Neural progenitor cell (in vitro differentiated cells): ENCODE measurements around the gene GP5.

Experiments used
- EZH2 ChIP-seq: fragments of 200-600 bp; sonication (generic); IDR thresholded peaks from 2 replicates; pipeline ENCODE4 v1.6.1; 2017; ENCODE audit warnings: antibody characterized with exemption, mild to moderate bottlenecking, moderate library complexity
- TF ChIP-seq, protein P1 (sequence below): fragments of 200-600 bp; sonication (generic); IDR thresholded peaks from 2 replicates; pipeline ENCODE4 v1.5.1; 2017; ENCODE audit warnings: antibody characterized with exemption, mild to moderate bottlenecking

DNA sequence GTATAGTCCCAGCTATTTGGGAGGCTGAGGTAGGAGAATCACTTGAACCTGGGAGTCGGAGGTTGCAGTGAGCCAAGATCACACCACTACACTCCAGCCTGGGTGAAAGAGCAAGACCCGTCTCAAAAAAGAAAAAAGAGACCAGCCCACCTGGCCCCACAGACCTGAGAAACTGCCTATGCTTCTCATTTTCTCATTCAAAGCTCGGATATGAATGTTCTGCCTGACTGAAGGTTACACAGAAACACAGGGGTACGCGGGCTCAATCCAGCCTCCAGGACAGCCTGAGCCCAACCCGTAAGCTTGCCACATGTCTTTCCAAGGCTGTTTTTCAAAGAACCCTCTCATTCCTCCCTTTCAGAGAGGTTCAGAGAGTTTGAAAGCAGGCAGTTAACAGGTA lies 19.8 kb downstream of the GP5 start:
- TF ChIP-seq, protein P1, sequence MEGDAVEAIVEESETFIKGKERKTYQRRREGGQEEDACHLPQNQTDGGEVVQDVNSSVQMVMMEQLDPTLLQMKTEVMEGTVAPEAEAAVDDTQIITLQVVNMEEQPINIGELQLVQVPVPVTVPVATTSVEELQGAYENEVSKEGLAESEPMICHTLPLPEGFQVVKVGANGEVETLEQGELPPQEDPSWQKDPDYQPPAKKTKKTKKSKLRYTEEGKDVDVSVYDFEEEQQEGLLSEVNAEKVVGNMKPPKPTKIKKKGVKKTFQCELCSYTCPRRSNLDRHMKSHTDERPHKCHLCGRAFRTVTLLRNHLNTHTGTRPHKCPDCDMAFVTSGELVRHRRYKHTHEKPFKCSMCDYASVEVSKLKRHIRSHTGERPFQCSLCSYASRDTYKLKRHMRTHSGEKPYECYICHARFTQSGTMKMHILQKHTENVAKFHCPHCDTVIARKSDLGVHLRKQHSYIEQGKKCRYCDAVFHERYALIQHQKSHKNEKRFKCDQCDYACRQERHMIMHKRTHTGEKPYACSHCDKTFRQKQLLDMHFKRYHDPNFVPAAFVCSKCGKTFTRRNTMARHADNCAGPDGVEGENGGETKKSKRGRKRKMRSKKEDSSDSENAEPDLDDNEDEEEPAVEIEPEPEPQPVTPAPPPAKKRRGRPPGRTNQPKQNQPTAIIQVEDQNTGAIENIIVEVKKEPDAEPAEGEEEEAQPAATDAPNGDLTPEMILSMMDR: no peak
- TF ChIP-seq EZH2: no peak
